ENCODE results near the gene RBM26. TPM values are rescaled to one million over a fixed set of nuclear protein-coding genes. Genes with fewer than 3 reads are reported as not detected.
A peak's percentile ranks its signal among the peaks of the same experiment; 100 is the strongest.

The RBM26 gene
- total and polyA plus RNA-seq, 2 of the 4 experiments (the other 2 are of a cell fraction) = 17.6 to 18.1 TPM

DNA sequence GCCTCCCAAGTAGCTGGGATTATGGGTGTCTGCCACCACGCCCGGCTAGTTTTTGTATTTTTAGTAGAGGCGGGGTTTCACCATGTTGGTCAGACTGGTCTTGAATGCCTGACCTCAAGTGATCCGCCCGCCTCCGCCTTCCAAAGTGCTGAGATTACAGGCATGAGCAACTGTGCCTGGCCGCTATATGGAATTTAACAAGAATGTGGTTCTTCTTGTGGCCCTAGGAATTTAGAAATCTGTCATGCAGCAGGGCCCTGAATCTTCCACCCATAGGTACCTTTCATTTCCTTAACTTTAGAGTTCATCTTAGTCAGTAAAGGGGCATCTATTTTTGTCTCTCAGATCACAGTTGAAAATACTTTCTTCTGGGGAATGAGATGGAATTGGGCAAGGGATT lies 49.3 kb upstream of the RBM26 start:
- ChIA-PET POLR2A (ENCODE audit: unreplicated experiment) (no interaction called here), CTCF (interaction anchor here (0.6 kb wide), 1 partner anchor 159 kb away, joined by 3 read pairs; no protein-coding TSS in a partner anchor)
- H2BK120ac ChIP-seq (ENCODE audit: low read depth, low read length) = no peak overlapping the region
- H4K8ac ChIP-seq (ENCODE audit: low read depth in 2 of 2, low read length in 2 of 2) = no peak overlapping the region
- no peak overlapping the region for H2AK9ac ChIP-seq (replicated peaks; ENCODE audit: low read depth, low read length, poor library complexity)
- no TSS peak for BruUV-seq (replicated peaks)
- no peaks in the 10 kb centered on the region; the same call in 1 of the 2 replicates for H3K4me1 ChIP-seq (ENCODE audit: control insufficient read depth, insufficient read depth, low read length)
- WGBS, 2 experiments (ENCODE audit: extremely low coverage in 2 of 2, insufficient read length in 1 of 2) = 76% methylated on average over 3 of the region's 7 CpGs; no CpG with 5 or more reads in 1 of the 2 experiments
- no peak for ATAC-seq (ENCODE audit: low read depth)
- no peaks in the 10 kb centered on the region for H3K27me3 ChIP-seq (ENCODE audit: control insufficient read depth, insufficient read depth, low read length)
- dilution Hi-C loops (cut with HindIII; ENCODE audit: low sequenced_read_pairs, unreplicated experiment) (no loop called here), intact Hi-C loops (cut with micrococcal nuclease) (no loop called here), in situ Hi-C loops (cut with MboI; ENCODE audit: low sequenced_read_pairs) (no loop called here)
- H3K9ac ChIP-seq (ENCODE audit: low read depth, low read length) = no peak overlapping the region
- no peak overlapping the region for H3K56ac ChIP-seq (ENCODE audit: extremely low read depth, insufficient read depth, low read length)
- H3K23ac ChIP-seq (ENCODE audit: low read depth, low read length) = no peak overlapping the region
- H2AFZ ChIP-seq (replicated peaks; ENCODE audit: low read length, poor library complexity) = no peak overlapping the region
- no peak for TF ChIP-seq RCOR1 (IDR thresholded peaks at IDR 0.05; ENCODE audit: insufficient replicate concordance, low read length)
- TF ChIP-seq RAD21 (IDR thresholded peaks at IDR 0.05; ENCODE audit: low read length) = no peak
- no peak for TF ChIP-seq FOS (IDR thresholded peaks at IDR 0.05; ENCODE audit: low read depth, low read length)
- H4K20me1 ChIP-seq (ENCODE audit: insufficient read depth, low read length) = no peaks in the 10 kb centered on the region
- H3K9me3 ChIP-seq (ENCODE audit: control insufficient read depth, insufficient read depth, low read length) = no peaks in the 10 kb centered on the region
- H4K91ac ChIP-seq (ENCODE audit: insufficient read depth, low read depth, low read length) = no peak overlapping the region
- H3K4me3 ChIP-seq (ENCODE audit: insufficient read depth, low read depth, low read length) = no peak overlapping the region
- H3K36me3 ChIP-seq (ENCODE audit: control insufficient read depth, insufficient read depth, low read length) = no peaks in the 10 kb centered on the region
- no peak overlapping the region for H2BK15ac ChIP-seq (ENCODE audit: low read depth, low read length)
- H3K9me1 ChIP-seq (ENCODE audit: insufficient read depth, low read length) = no peaks in the 10 kb centered on the region
- H3K14ac ChIP-seq (replicated peaks; ENCODE audit: low read depth, low read length) = no peak overlapping the region
- no peak overlapping the region for H3K27ac ChIP-seq (ENCODE audit: insufficient read depth, low read length)
- H3K18ac ChIP-seq (ENCODE audit: low read depth, low read length) = no peak overlapping the region
- H2BK20ac ChIP-seq (ENCODE audit: low read depth, low read length) = no peak overlapping the region
- no peaks in the 10 kb centered on the region for H3K79me1 ChIP-seq (ENCODE audit: low read depth in 1 of 2, low read length in 2 of 2)
- no peak overlapping the region for H3K4me2 ChIP-seq (ENCODE audit: low read depth, low read length)
- H3K4ac ChIP-seq (ENCODE audit: low read depth, low read length) = no peak overlapping the region
- no peak overlapping the region for H2BK5ac ChIP-seq (ENCODE audit: low read depth, low read length, poor library complexity, severe bottlenecking)
- H2AK5ac ChIP-seq (ENCODE audit: low read depth, low read length) = no peak overlapping the region
- no peak overlapping the region for H4K5ac ChIP-seq (ENCODE audit: low read depth, low read length)
- peak; percentile 19 for DNase-seq

All from IMR-90 (cell line).